DND-41 (cell line): ENCODE results near the gene NISCH.

ENCODE experiments used
- EZH2 ChIP-seq: IDR thresholded peaks from 3 replicates; pipeline ENCODE4 v1.6.1; 2012; ENCODE audit warnings: borderline replicate concordance, low read depth, mild to moderate bottlenecking, moderate library complexity, low read length, inconsistent platforms; ENCODE audit not compliant: severe bottlenecking
- TF ChIP-seq, protein P1 (sequence below): IDR thresholded peaks from 2 replicates; pipeline ENCODE4 v1.5.1; 2012; ENCODE audit warnings: borderline replicate concordance, low read length, moderate library complexity, mild to moderate bottlenecking; ENCODE audit not compliant: poor library complexity, severe bottlenecking; ENCODE audit errors: extremely low read depth

DNA sequence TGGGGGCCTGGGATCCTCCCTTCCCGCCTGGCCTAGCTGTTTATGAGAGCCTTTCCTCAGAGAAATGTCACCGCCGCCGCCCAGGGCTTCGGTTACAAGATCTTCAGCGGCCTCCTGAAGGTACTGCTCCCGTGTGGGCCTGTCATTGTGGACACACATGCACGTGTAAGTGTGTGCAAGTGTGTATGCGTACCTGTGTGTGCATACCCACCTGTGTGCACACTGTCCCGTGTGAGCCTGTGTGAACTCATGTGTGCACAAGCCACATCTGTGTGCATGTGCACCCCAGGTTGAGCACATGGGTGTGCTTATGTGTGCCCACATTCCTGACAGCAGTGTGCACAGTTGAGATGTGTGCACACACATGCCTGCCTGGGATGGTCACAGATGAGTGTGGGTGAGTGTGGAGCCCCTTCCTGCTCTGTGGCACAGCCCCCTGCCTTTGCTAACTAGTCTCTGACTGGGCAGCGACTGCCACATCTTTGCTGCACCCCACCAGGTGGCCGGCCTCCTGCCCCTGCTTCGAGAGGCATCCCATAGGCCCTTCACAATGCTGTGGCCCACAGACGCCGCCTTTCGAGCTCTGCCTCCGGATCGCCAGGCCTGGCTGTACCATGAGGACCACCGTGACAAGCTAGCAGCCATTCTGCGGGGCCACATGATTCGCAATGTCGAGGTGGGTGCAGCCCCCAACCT, 64.2 kb downstream of the NISCH start:
- TF ChIP-seq, protein P1, sequence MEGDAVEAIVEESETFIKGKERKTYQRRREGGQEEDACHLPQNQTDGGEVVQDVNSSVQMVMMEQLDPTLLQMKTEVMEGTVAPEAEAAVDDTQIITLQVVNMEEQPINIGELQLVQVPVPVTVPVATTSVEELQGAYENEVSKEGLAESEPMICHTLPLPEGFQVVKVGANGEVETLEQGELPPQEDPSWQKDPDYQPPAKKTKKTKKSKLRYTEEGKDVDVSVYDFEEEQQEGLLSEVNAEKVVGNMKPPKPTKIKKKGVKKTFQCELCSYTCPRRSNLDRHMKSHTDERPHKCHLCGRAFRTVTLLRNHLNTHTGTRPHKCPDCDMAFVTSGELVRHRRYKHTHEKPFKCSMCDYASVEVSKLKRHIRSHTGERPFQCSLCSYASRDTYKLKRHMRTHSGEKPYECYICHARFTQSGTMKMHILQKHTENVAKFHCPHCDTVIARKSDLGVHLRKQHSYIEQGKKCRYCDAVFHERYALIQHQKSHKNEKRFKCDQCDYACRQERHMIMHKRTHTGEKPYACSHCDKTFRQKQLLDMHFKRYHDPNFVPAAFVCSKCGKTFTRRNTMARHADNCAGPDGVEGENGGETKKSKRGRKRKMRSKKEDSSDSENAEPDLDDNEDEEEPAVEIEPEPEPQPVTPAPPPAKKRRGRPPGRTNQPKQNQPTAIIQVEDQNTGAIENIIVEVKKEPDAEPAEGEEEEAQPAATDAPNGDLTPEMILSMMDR: no peak
- no peak for TF ChIP-seq EZH2
